ENCODE results near the gene UBXN7.
A peak's percentile ranks its signal among the peaks of the same experiment; 100 is the strongest.
"Not testable (repeated sequence)": the region's sequence is repeated elsewhere in the genome, so short reads cannot be mapped to it uniquely, and the experiment has no call there.

Gene UBXN7

GRCh38 chr3:196351541-196351940 is 80.7 kb downstream of the UBXN7 start:
- no peak for DNase-seq

- DNase-seq: no peak
Measured at GRCh38 chr3:196350067-196350466, 82.2 kb downstream of the UBXN7 start.

GRCh38 chr3:196348698-196349097 is 83.5 kb downstream of the UBXN7 start:
- no peak for DNase-seq

GRCh38 chr3:196344663-196345062 is 87.6 kb downstream of the UBXN7 start:
- DNase-seq: no peak

GRCh38 chr3:196343917-196344316 is 88.3 kb downstream of the UBXN7 start:
- DNase-seq: not testable (repeated sequence)

GRCh38 chr3:196341137-196341536 is 91.1 kb downstream of the UBXN7 start:
- DNase-seq: no peak

- no peak for DNase-seq
Measured at GRCh38 chr3:196340466-196340865, 91.8 kb downstream of the UBXN7 start.

GRCh38 chr3:196339493-196340254 is 92.6 kb downstream of the UBXN7 start:
- no peak for DNase-seq

GRCh38 chr3:196339044-196339443 is 93.2 kb downstream of the UBXN7 start:
- DNase-seq: no peak

GRCh38 chr3:196336319-196337145 is 95.7 kb downstream of the UBXN7 start:
- no peak for DNase-seq

GRCh38 chr3:196335503-196335948 is 96.7 kb downstream of the UBXN7 start:
- no peak for DNase-seq

GRCh38 chr3:196334982-196335381 is 97.2 kb downstream of the UBXN7 start:
- no peak for DNase-seq

- no peak for DNase-seq
Measured at GRCh38 chr3:196332168-196332567, 100.1 kb downstream of the UBXN7 start.

GRCh38 chr3:196327405-196327804 is 104.8 kb downstream of the UBXN7 start:
- no peak for DNase-seq

GRCh38 chr3:196326936-196327335 is 105.3 kb downstream of the UBXN7 start:
- DNase-seq: no peak

GRCh38 chr3:196323691-196324090 is 108.5 kb downstream of the UBXN7 start:
- DNase-seq: no peak

- DNase-seq: no peak
Measured at GRCh38 chr3:196323016-196323415, 109.2 kb downstream of the UBXN7 start.

GRCh38 chr3:196321162-196321561 is 111.1 kb downstream of the UBXN7 start:
- DNase-seq: no peak

GRCh38 chr3:196320137-196320536 is 112.1 kb downstream of the UBXN7 start:
- DNase-seq: no peak

- DNase-seq: peak; percentile 92
Measured at GRCh38 chr3:196317687-196318467, 114.3 kb downstream of the UBXN7 start, which contains the start of gene DYNLT2B. TSS of gene DYNLT2B (minus strand) at chr3:196318240. CDS start at chr3:196318152, 88 bp downstream.

GRCh38 chr3:196316799-196317686 is 115.2 kb downstream of the UBXN7 start:
- peak; percentile 78 for DNase-seq

GRCh38 chr3:196315821-196316220 is 116.4 kb downstream of the UBXN7 start:
- no peak for DNase-seq
